GM10266 (cell line): ENCODE measurements around the gene ALDH1B1.

Source experiments
- DNase-seq: peaks from one replicate; pipeline ENCODE4 v3.0.0; 2012; ENCODE audit errors: extremely low spot score
- CTCF ChIP-seq: IDR thresholded peaks from 2 replicates; pipeline ENCODE4 v1.5.1; 2012; ENCODE audit warnings: mild to moderate bottlenecking, low read depth; ENCODE audit not compliant: control insufficient read depth, insufficient read depth; ENCODE audit errors: missing control alignments

Gene ALDH1B1

GRCh38 chr9:38442473-38443096 lies 50.1 kb downstream of the ALDH1B1 start:
- no peak for DNase-seq

GRCh38 chr9:38443181-38443580 lies 50.7 kb downstream of the ALDH1B1 start:
- DNase-seq, result no peak
- TF ChIP-seq CTCF, result no peak

More at GRCh38 chr9:38442473-38443096, 50.1 kb downstream of the ALDH1B1 start:
- no peak for TF ChIP-seq CTCF

- TF ChIP-seq CTCF, result no peak
- DNase-seq, result no peak
Measured at GRCh38 chr9:38443597-38443996, 51.1 kb downstream of the ALDH1B1 start.

GRCh38 chr9:38445154-38446043 lies 52.9 kb downstream of the ALDH1B1 start:
- no peak for TF ChIP-seq CTCF
- peak; percentile 31 for DNase-seq

GRCh38 chr9:38447703-38448102 lies 55.2 kb downstream of the ALDH1B1 start:
- no peak for TF ChIP-seq CTCF
- no peak for DNase-seq
